SH-SY5Y (cell line): ENCODE measurements around the gene IFT43.
A peak's percentile ranks its signal among the peaks of the same experiment; 100 is the strongest.

ENCODE experiments used
- GATA2 ChIP-seq: IDR thresholded peaks from 2 replicates; pipeline ENCODE4 v1.6.1; 2011; ENCODE audit warnings: mild to moderate bottlenecking, low read depth, low read length
- GATA3 ChIP-seq: IDR thresholded peaks from 2 replicates; pipeline ENCODE4 v1.6.1; 2011; ENCODE audit warnings: low read depth, mild to moderate bottlenecking, low read length, moderate library complexity

IFT43 gene

DNA sequence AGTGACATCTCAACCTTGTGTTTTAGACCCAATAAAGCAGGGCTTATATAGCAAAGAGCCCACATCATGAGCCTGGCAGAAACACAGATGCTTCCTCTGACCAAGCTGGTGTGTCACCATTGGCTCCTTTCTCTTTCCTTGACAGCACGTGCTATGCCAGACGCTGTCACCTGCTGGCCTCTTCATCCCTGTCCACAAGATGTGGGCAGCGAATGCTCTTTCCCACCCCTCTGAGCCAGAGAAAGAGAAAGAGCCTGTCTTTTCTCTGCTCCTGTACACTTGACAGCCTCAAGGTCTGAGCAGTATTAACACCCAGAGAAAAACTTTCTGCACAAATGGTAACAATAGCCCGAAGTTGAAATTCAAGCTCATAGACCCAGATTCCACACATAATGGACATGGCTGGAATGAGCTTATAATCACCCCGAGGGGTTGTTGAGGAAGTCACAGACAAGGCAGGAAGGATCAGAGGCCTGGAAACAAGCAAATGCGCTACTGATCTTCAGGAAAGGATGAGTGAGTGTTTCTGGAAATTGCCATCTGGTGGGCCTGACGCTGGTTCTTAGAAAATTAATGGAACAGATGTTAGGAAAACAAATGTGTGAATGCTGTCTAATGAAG is 12.7 kb upstream of the IFT43 start:
- no peak for TF ChIP-seq GATA2
- no peak for TF ChIP-seq GATA3

DNA sequence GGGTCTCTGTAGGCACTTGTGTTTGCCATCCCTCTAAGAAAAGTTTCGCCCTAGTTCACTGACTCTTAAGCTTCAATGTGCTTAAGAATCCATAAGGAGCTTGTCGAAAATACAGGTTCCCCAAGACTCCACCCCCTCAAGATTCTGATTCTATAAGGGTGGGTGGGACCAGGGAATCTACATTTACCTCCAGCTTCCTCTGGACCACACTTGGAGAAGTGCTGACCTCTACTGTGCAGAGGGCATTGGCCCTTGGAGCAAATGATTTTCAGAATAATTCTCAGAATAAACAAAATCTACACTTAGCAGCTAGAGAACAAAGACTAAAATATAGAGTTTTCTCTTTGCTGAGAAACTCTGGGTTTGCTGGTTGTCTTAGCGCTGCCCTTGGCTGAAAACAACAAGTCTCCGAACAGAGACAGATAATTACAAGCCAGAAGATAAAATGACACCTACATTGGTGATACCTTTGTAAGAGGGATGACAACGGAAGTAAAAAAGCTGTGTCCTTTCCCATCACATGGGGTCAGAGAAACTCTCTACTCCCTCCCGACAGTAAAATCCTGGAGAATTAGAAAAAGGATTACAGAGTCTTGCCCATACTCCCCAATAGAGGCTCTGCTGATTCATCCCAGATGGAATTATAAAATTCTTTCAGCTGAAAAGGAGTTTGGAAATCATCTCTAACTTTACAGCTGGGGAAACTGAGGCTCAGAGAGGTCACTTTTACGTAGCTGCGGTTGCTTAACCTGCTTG is 8.6 kb upstream of the IFT43 start:
- TF ChIP-seq GATA2 (no peak), GATA3 (no peak)

DNA sequence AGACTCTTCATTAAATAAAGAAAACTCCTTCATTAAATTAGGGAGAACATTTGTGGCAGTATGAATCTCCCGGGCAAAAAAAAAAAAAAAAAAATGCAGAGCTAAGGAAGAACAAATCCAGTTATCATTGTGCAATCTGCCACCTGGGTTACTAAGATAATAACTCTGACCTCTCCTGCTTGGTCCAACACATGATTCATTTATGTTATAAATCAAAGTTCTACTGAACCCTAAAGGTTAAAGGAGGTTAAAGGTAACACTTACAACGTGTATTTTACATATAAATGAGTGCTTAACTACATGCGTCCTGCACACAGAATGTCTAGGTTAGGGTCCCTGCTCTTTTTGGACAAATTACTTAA is 8.0 kb upstream of the IFT43 start:
- no peak for TF ChIP-seq GATA3
- no peak for TF ChIP-seq GATA2

DNA sequence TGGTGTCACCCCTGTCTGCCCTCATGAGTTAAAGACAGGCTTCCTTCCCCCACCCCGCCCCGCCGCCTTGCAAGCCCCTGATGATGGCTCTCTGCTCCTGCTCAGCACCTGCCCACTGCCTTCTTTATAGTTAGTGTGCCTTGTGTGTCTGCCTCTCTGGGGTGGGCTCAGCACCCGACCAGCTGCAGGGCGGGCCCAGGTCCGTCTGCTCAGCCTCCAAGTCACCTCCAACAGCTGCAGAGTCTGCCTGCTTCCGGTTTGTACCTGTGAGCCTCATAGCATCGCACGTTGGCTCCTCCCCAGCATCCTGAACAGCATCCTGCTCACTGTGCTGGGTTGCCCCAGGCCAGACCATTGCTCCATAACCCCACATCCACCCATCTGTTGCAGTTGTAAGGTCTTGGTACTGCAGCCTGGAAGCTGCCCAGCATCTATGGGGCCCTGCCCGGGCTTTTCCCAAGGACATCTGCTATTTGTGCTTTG is 7.3 kb upstream of the IFT43 start:
- no peak for TF ChIP-seq GATA3
- TF ChIP-seq GATA2: no peak

DNA sequence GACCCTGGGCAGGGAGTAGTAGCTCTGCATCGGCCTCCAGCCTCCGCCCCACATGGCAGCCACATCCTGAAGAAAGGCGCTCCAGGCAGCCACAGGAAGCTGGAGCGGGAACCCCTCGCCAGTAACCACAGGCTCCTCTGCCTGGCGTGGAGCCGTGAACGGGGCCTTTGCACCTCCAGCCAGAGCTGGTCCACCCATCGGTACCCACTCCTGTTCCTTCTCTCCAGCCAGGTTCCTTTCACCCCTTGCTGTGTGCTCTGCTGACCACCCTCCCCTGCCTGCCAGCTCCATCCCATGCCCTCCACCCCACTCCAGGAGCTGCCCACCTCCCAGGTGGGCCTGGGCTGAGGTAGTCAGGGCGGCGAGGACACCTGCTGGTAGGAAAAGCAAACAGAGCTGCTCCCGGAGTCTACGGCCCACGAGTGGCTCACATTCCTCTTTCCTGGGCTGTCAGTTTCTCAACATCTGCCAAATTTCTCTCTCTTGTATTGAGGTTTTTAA is 6.4 kb upstream of the IFT43 start:
- TF ChIP-seq GATA3: no peak
- TF ChIP-seq GATA2: no peak

DNA sequence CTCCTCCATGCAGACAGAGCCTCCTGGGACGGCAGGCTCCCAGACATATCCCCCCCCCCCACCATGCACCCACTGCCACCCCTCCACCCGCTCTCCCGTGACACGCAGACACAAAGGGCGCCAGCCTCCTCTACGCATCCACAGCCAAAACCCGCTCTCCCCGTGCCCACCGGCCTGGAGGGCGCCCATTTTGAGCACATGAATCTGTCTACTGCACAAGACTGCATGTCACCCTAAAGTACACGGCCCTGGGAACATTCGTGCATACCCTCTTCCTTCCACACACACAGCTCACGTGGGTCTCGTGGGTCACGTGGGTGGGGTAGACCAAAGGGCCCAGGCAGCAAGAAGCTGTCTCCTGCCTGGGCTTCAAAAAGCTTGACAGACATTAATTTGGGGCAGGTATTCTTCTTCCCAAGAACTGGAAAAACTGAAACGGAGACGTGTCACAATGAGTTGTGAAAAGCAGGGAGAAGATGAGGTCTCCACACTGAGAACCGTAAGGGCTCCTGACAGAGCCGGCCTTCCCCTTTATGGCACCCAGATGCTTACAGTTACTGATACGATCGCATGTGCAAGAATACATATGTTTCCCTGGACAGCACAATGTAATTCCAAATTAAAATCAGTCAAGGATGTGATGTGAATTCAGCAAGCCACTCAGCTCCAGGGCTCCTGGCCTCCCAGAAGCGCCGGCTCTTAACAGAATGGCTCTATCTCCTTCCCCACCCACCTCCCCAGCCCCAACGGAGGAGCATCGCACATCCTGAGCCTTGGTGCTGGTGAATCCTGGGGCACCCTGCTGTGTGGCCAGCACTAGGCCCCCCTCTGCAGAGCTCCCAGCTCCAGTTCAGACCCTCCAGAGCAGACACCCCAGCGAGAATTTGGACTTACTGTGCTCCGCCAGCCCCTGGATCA is 5.7 kb upstream of the IFT43 start:
- TF ChIP-seq GATA2: peak; percentile 85
- TF ChIP-seq GATA3: no peak

DNA sequence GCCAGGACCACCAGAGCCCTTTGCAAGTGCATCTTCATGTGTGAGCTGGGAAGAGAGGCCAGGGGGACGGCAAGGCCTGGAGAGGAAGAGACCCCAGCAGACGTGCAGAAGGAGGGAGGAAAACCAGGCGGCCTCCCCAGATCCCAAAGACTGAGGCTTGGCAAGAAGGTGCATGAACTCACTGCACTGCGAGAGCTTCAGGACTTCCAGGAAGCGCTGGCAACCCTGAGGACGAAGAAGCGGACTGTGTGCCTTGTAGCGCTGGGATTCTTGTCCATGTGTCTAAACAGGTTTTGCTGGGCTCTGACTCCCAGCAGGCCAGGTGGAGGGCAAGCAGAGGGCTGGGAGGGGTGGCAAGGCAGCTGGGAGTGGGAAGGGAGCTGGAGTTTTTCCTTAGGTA is 4.7 kb upstream of the IFT43 start:
- TF ChIP-seq GATA3: no peak
- TF ChIP-seq GATA2: no peak

DNA sequence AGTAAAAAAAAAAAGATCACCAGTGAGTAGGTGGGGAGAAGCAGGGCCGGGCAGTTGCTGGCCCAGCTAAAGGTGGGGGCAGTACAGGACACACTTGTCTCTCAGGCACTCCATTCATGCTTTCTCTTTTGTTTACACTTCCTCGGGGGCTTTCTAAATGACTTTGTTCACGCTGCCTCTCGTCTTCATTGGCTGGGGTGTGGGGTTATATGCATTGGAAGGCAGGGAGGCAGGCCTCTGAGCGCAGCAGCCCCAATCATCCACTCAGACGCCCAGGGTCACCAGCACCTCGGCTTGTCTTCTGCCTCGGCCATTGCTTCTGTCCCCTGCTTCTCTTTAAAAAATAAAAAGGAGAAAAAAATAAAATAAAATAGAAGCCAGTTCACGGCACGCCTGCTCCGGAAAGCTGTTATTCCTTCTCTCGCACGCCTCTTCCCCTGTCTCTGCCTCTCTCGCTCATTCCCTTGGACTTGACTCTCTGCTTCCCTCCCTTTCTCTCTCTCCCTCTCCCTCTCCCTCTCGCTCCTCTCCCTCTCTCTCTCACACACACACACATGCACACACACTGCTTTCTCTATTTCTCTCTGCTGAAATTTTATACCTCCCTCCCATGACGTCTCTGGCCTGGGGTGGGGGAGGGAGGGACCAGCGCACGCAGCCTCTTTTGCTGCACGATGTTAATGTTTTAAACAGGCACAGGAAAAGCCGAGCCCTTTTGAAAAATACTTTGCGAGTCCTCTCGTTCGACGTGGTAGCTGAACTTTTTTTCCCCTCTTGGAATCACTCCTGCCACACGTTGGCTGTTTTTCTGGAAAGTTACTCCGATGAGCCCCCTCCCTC is 3.9 kb upstream of the IFT43 start, which contains the start of gene TGFB3:
TGFB3 (minus strand) TSS at position 570 of the 840 bp plus-strand sequence. CDS start 1,102 bp downstream, outside the sequence.
- no peak for TF ChIP-seq GATA2
- no peak for TF ChIP-seq GATA3

DNA sequence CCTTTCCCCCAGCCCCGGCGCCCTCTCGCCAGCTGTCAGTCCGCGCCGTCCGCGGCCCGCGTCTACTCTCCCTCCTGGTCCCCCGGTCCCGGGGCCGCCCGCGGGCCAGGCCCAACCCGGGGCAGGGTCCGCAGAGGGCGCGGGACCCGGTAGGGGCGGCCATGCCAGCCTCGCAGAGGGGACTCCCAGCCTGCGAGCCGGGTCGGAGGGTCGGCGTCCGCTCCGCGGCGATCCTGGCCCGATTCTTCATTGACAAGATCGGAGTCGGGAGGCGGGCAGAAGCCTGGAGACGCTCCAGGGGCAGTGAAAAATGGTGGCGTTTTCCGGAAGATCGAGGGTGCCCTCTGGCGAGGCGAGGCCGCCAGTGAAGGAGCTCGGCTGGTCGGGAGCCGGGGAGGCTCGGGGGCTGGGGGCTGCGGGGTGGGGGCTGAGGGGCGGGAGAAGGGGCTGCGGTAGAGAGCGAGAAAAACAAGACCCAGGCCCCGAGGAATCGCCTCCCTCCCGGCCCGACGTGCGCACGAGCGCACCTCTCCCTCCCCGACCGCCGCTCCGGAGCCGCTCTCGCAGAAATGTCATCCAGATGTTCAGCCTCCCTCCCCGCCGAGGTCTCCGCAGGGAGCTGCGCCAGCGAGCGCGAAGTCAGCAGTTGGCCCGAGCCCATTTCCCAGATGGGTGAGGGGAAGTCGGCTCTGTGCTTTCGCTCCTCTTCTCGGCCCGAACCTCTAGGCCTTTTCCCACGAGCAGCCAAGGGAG is 3.1 kb upstream of the IFT43 start:
- no peak for TF ChIP-seq GATA3
- TF ChIP-seq GATA2: no peak

DNA sequence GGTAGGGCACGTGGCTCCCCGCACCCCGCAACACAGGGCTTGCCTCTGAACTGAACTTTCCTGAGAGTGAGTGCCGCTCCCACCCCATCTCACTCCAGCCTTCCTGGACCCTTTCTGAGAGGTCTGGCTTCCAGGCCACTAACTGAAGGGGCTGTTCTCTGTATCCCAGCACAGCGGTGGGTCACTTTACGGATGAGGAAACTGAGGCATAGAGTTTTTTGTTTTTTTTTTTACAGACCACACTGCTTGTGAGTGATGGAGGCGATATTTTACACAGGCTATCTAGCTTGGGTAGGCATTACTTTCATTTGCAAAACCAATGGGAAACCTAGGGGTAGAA is 2.6 kb upstream of the IFT43 start:
- TF ChIP-seq GATA2 (no peak), GATA3 (no peak)

DNA sequence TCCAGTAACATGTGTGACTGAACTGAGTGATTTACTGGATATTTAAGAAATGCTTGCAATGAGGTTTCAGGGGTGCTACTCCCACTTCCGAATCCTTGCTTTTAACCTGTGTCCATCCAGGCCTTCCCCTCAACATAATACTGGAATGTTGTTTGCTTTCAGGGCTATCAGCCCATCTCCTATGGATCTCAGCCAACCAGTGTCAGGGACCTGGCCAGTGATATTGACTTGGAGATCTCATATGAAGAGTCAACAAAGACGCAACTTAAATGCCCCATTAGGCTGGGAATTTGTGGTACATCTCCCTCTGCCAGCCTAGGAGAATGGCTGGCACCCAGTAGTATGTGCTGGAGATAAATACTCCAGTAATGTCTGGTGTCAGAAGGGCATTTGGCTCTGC is 889 bp upstream of the IFT43 start:
- no peak for TF ChIP-seq GATA3
- TF ChIP-seq GATA2: peak; percentile 52; the same call in 1 of the 2 replicates

DNA sequence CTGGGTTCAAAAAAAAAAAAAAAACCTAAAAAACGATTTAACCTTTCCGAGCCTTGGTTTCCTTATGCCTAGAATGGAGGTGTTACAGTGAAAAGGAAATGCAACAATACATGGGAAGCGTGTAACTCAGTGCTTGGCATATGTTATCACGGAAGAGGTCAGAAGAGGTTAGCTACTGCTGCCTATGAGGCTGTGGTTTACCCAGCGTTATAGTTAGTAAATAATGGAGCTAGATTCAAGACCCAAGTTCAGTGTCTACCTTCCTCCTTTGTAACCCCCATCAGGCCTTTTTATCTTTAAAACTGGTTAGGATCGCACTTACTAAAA is 839 bp downstream of the IFT43 start:
- TF ChIP-seq GATA3: no peak
- no peak for TF ChIP-seq GATA2
